GM12878 (cell line): Measurements from ENCODE around the gene BCCIP.

Source experiments
- CBX3 ChIP-seq: fragments of 200-600 bp; sonication (generic); IDR thresholded peaks from 2 replicates; pipeline ENCODE4 v1.6.1; 2016; ENCODE audit warnings: low read depth, borderline replicate concordance
- CEBPB ChIP-seq, 2 experiments: fragments of 150-350 bp in 1 of 2; IDR thresholded peaks; 2 replicates each; pipeline ENCODE4 v1.6.1; 2012 to 2014; ENCODE audit warnings: low read depth in 2 of 2, low read length in 2 of 2, borderline replicate concordance in 1 of 2, inconsistent platforms in 1 of 2
- CREB1 ChIP-seq: IDR thresholded peaks from 2 replicates; pipeline ENCODE4 v1.6.1; 2012; ENCODE audit warnings: low read depth, mild to moderate bottlenecking, inconsistent platforms
- EP300 ChIP-seq, 2 experiments: fragments of 150-350 bp in 1 of 2; IDR thresholded peaks; 2 replicates each; pipeline ENCODE4 v1.6.1; 2011 to 2012; ENCODE audit warnings: low read depth in 2 of 2, low read length in 2 of 2, borderline replicate concordance in 1 of 2, improper control_type of control experiment in 1 of 2, inconsistent platforms in 1 of 2; ENCODE audit not compliant: control insufficient read depth in 1 of 2
- NFIC ChIP-seq: IDR thresholded peaks from 2 replicates; pipeline ENCODE4 v1.6.1; 2012; ENCODE audit warnings: low read depth, mild to moderate bottlenecking, inconsistent platforms, low read length, moderate library complexity
- NRF1 ChIP-seq: conservative IDR thresholded peaks from 2 replicates; pipeline ENCODE4 v1.6.1; 2011; ENCODE audit warnings: mild to moderate bottlenecking, low read depth, low read length, improper control_type of control experiment
- POLR2AphosphoS5 ChIP-seq: IDR thresholded peaks from 2 replicates; pipeline ENCODE4 v1.6.1; 2011; ENCODE audit warnings: mild to moderate bottlenecking, low read length, inconsistent platforms
- TBL1XR1 ChIP-seq: IDR thresholded peaks from 2 replicates; pipeline ENCODE4 v1.6.1; 2012; ENCODE audit warnings: low read depth, low read length, improper control_type of control experiment
- ZNF207 ChIP-seq: fragments of 450-650 bp; IDR thresholded peaks from 2 replicates; pipeline ENCODE4 v1.6.1; 2014; ENCODE audit warnings: antibody characterized with exemption, mild to moderate bottlenecking, borderline replicate concordance
- TF ChIP-seq, protein P1 (sequence below), 3 experiments: IDR thresholded peaks in 2 of 3; conservative IDR thresholded peaks in 1 of 3; 2 replicates each; pipeline ENCODE4 v1.5.1; 2011; ENCODE audit warnings: low read depth in 3 of 3, low read length in 3 of 3, mild to moderate bottlenecking in 3 of 3, control low read depth in 2 of 3, moderate library complexity in 2 of 3, inconsistent platforms in 1 of 3, mixed read lengths in 1 of 3; ENCODE audit not compliant: control insufficient read depth in 2 of 3, insufficient read depth in 1 of 3; ENCODE audit errors: extremely low read depth in 1 of 3

DNA sequence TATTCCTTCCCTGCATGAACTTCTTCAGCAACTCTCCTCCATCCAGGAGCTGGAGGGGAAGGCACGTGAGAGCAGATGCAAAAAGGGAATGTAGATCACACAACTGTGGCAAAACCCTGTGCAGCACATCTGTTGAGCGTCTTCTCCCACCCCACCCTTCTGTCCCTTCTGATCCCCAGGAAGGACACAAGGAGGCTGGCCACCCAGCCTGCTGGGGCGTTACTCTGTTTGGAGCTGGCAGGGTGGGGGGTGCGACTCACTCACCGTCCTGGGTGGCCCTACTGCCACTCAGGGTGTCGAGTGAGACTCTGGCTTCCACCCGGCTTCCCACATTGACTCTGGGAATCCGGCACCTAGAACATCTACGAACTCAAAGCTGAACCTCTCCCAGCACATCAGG lies 37.6 kb upstream of the BCCIP start:
- TF ChIP-seq EP300 (IDR thresholded peaks at IDR 0.05; ENCODE audit: borderline replicate concordance in 1 of 2, control insufficient read depth in 1 of 2, low read depth in 2 of 2, low read length in 2 of 2), result no peak
- TF ChIP-seq CREB1, result no peak
- no peak for TF ChIP-seq NFIC
- TF ChIP-seq TBL1XR1, result no peak
- no peak for TF ChIP-seq CEBPB (IDR thresholded peaks at IDR 0.05; ENCODE audit: borderline replicate concordance in 1 of 2, low read depth in 2 of 2, low read length in 2 of 2)
- no peak for TF ChIP-seq POLR2AphosphoS5
- TF ChIP-seq, protein P1, sequence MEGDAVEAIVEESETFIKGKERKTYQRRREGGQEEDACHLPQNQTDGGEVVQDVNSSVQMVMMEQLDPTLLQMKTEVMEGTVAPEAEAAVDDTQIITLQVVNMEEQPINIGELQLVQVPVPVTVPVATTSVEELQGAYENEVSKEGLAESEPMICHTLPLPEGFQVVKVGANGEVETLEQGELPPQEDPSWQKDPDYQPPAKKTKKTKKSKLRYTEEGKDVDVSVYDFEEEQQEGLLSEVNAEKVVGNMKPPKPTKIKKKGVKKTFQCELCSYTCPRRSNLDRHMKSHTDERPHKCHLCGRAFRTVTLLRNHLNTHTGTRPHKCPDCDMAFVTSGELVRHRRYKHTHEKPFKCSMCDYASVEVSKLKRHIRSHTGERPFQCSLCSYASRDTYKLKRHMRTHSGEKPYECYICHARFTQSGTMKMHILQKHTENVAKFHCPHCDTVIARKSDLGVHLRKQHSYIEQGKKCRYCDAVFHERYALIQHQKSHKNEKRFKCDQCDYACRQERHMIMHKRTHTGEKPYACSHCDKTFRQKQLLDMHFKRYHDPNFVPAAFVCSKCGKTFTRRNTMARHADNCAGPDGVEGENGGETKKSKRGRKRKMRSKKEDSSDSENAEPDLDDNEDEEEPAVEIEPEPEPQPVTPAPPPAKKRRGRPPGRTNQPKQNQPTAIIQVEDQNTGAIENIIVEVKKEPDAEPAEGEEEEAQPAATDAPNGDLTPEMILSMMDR (IDR thresholded peaks at IDR 0.05 in 2 of 3, conservative IDR thresholded peaks at IDR 0.05 in 1 of 3; ENCODE audit: control insufficient read depth in 2 of 3, extremely low read depth in 1 of 3, insufficient read depth in 1 of 3, low read depth in 3 of 3, low read length in 3 of 3), result no peak
- no peak for TF ChIP-seq NRF1
- no peak for TF ChIP-seq ZNF207
- TF ChIP-seq CBX3, result no peak
